ENCODE data around the gene SCGB1D1. TPM values are rescaled to one million over a fixed set of nuclear protein-coding genes. Genes with fewer than 3 reads are reported as not detected.
A peak's percentile ranks its signal among the peaks of the same experiment; 100 is the strongest.

SCGB1D1 gene
- total RNA-seq, 1 donor from 2014 or later: not detected

DNA sequence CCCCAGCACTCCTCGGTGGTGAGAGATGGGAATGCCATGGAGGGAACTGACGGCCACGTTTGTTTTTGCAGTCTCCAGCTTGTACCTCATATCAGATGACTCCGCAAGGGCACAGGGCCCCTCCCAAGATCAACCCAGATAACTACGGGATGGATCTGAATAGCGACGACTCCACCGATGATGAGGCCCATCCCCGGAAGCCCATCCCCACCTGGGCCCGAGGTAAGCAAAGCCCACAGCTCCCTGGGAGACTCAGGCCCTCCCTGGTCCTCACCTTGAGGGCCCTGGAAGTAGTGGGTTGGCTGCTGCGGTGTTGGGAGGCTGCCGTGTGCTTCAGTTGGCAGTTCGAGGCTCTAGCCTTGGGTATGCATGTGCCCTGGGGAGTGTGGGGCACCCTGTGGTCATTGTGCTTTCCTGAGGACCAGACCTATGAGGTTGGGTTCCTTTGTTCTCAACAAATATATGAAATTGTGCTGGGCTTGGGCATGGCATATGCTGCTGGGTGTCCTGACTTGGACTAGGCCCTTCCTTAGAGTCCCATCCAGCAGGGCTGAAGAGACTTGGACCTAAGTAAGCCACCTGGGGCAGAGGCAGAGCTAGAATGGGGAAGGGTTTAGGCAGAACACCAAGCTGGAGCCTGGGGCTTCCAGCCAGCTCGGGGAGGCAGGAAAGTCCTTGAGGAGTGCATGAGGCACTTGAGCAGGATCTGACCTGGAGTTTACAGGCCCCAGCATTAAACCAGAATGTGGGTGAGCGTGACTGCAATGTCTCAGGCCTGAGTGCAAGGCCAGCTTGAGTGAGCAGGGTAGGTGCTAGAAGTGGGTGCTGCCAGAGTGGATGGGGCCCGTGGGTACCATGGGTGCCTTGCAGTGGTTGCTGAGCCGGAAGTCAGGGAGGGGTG is 39.8 kb upstream of the SCGB1D1 start:
- Mint-ChIP-seq H3K36me3 (ENCODE audit: low read depth) (peaks cover 76% of the 10 kb centered on the region), H3K9me3 (no peaks in the 10 kb centered on the region), H3K27me3 (ENCODE audit: low read depth) (no peaks in the 10 kb centered on the region), H3K27ac (no peak overlapping the region), H3K4me1 (ENCODE audit: low read depth) (no peaks in the 10 kb centered on the region), H3K4me3 (ENCODE audit: low read depth) (no peak overlapping the region)
- intact Hi-C loops (cut with micrococcal nuclease): no loop called here
- DNase-seq (ENCODE audit: low spot score): no peak

DNA sequence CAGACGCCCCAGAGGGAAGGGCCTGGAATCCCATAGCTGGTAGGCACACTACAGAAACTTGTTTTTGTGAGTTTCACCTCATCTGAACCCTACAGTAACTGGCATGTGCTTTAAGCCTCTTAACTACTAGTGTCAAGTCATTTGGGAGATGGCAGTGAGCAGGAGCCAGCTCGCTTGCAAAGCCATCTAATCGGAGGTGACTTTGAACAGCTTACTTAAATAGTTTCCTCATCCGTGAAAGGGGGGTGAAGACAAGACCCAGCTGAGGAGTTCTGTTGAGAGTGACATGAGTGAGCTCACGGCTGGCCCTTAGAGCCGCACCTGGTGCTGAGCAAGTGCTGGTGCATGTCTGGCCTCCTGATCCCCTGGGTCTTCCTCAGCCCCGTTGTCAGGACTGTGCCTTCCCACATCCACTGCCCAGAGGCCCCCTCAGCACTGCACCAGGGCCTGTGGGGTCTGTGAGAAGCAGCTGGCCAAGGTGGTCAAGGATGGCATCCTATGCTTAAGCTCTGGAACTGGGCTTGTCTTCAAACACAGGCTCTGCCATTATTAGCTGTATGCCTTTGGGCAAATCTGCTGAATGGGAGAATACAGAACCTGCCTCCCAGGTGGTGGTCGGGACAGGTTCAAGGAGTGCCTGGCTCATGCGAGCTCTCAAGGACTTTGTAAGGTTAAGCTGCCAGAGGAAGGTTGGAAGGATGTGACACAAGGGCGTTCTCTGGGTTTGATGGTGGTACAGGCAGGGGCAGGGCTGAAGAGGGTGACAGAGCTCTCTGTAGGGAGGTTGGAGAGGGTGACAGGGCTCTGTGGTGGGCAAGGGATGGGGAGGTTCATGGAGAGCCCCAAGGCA is 38.9 kb upstream of the SCGB1D1 start:
- Mint-ChIP-seq H3K36me3 (ENCODE audit: low read depth) (peaks cover 71% of the 10 kb centered on the region), H3K27me3 (ENCODE audit: low read depth) (no peaks in the 10 kb centered on the region), H3K4me3 (ENCODE audit: low read depth) (no peak overlapping the region), H3K4me1 (ENCODE audit: low read depth) (no peaks in the 10 kb centered on the region), H3K9me3 (no peaks in the 10 kb centered on the region), H3K27ac (no peak overlapping the region)
- no peak for DNase-seq (ENCODE audit: low spot score)
- intact Hi-C loops (cut with micrococcal nuclease): no loop called here

DNA sequence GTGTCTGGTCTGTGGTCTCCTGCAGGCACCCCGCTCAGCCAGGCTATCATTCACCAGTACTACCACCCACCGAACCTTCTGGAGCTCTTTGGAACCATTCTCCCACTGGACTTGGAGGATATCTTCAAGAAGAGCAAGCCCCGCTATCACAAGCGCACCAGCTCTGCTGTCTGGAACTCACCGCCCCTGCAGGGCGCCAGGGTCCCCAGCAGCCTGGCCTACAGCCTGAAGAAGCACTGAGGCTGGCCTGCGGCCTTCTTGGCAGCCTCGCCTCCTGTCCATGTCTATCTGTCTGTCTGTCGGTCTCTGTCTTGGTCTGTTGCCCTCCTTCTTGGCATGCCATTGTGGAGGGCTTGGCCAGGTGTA is 38.3 kb upstream of the SCGB1D1 start:
- no peaks in the 10 kb centered on the region for H3K4me1 Mint-ChIP-seq (ENCODE audit: low read depth)
- no peak overlapping the region for H3K4me3 Mint-ChIP-seq (ENCODE audit: low read depth)
- H3K27ac Mint-ChIP-seq: no peak overlapping the region
- no peak for DNase-seq (ENCODE audit: low spot score)
- intact Hi-C loops (cut with micrococcal nuclease): no loop called here
- peaks cover 65% of the 10 kb centered on the region for H3K36me3 Mint-ChIP-seq (ENCODE audit: low read depth)
- H3K27me3 Mint-ChIP-seq (ENCODE audit: low read depth): no peaks in the 10 kb centered on the region
- H3K9me3 Mint-ChIP-seq: no peaks in the 10 kb centered on the region

DNA sequence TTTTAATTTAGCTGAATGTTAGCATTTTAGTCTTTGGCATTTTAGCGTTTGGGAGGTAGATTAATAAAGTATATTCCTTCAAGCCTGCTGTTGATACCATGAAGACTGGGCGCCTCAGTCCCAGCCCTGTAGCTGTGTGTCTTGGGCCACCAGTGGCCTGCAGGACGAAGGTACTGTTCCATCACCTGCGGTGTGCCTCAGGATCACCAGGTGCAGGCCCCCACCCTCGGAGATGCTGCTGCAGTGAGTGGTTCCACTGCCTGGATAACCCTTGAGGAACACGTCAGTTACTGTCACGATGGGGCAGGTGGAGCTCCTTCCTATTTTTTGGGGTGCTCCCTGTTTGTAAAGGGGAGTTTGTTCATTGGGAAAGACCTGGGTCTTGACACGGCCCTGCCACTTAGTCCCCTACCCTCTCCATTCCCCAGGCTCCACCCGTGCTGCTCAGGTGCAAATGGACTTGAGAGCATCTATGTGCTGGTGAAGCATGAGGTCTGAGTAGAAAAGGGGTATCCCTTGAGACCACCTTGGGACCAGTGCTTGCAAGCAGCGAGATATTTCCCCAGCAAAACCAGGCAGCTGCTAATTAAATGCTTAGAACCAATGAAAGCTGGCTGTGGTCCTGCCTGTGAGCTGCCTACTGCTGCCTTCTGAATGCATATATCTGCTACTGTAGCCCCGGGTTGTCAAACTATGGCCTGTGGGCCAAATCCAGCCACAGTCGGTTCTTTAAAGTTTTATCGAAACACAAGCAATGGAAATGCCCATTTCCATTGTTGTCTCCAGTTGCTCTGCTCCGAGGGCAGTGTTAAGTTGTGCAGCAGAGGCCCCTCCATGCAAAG is 37.5 kb upstream of the SCGB1D1 start:
- intact Hi-C loops (cut with micrococcal nuclease): no loop called here
- Mint-ChIP-seq H3K27me3 (ENCODE audit: low read depth) (no peaks in the 10 kb centered on the region), H3K4me1 (ENCODE audit: low read depth) (no peaks in the 10 kb centered on the region), H3K27ac (no peak overlapping the region), H3K4me3 (ENCODE audit: low read depth) (no peak overlapping the region), H3K36me3 (ENCODE audit: low read depth) (peaks cover 57% of the 10 kb centered on the region), H3K9me3 (no peaks in the 10 kb centered on the region)
- no peak for DNase-seq (ENCODE audit: low spot score)

DNA sequence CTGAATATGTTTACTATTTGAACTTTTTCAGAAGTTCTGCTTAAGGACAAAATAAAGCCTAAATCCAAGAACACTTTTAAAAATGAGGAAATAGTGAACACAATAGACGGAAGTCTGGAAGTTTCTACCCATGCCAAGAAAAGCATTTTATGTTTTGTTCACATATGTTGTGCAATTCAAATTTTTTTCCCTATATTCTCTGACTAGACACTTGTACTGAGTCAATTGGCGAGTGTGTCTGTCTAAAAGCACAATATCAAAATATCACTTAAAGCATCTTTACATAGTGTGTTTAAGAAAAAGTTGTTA is 37.0 kb upstream of the SCGB1D1 start:
- H3K36me3 Mint-ChIP-seq (ENCODE audit: low read depth): peaks cover 51% of the 10 kb centered on the region
- H3K27me3 Mint-ChIP-seq (ENCODE audit: low read depth): no peaks in the 10 kb centered on the region
- H3K4me3 Mint-ChIP-seq (ENCODE audit: low read depth): no peak overlapping the region
- intact Hi-C loops (cut with micrococcal nuclease): no loop called here
- DNase-seq (ENCODE audit: low spot score): no peak
- H3K9me3 Mint-ChIP-seq: no peaks in the 10 kb centered on the region
- no peaks in the 10 kb centered on the region for H3K4me1 Mint-ChIP-seq (ENCODE audit: low read depth)
- no peak overlapping the region for H3K27ac Mint-ChIP-seq

DNA sequence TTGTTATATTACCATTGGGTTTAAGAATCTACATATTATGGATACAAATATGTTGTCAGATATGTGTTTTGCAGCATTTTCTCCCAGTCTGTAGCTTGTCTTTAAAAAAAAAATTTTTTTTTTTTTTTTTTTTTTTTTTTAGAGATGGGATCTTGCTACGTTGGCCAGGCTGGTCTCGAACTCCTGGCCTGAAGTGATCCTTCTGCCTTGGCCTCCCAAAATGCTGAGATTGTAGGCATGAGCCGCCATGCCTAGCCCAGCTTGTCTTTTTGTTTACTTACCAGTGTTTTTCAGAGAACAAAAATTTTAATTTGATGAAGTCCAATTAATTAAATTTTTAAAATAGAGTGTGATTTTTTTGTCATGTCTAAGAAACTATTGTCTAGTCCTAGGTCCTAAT is 36.4 kb upstream of the SCGB1D1 start:
- H3K27ac Mint-ChIP-seq: no peak overlapping the region
- H3K9me3 Mint-ChIP-seq: no peaks in the 10 kb centered on the region
- no peaks in the 10 kb centered on the region for H3K4me1 Mint-ChIP-seq (ENCODE audit: low read depth)
- intact Hi-C loops (cut with micrococcal nuclease): no loop called here
- H3K4me3 Mint-ChIP-seq (ENCODE audit: low read depth): no peak overlapping the region
- peaks cover 48% of the 10 kb centered on the region for H3K36me3 Mint-ChIP-seq (ENCODE audit: low read depth)
- no peaks in the 10 kb centered on the region for H3K27me3 Mint-ChIP-seq (ENCODE audit: low read depth)
- no peak for DNase-seq (ENCODE audit: low spot score)

DNA sequence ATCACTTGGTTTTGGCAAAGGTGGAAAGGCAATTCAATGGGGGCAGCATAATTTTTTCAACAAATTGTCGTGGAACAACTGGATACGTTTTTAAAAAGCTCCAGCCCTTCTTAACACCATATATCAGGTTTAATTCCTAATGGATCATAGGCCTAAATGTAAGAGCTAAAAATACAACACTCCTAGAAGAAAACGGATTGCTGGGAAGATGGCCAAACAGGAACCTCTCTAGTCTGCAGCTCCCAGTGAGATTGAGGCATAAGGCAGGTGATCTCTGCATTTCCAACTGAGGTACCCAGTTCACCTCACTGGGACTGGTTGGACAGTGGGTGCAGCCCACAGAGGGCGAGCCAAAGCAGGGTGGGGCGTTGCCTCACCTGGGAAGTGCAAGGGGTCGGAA is 32.4 kb upstream of the SCGB1D1 start:
- Mint-ChIP-seq H3K4me1 (ENCODE audit: low read depth) (no peaks in the 10 kb centered on the region), H3K27ac (no peak overlapping the region), H3K9me3 (no peaks in the 10 kb centered on the region), H3K27me3 (ENCODE audit: low read depth) (peaks cover 30% of the 10 kb centered on the region), H3K36me3 (ENCODE audit: low read depth) (peaks cover 18% of the 10 kb centered on the region), H3K4me3 (ENCODE audit: low read depth) (no peak overlapping the region)
- intact Hi-C loops (cut with micrococcal nuclease): no loop called here
- no peak for DNase-seq (ENCODE audit: low spot score)

DNA sequence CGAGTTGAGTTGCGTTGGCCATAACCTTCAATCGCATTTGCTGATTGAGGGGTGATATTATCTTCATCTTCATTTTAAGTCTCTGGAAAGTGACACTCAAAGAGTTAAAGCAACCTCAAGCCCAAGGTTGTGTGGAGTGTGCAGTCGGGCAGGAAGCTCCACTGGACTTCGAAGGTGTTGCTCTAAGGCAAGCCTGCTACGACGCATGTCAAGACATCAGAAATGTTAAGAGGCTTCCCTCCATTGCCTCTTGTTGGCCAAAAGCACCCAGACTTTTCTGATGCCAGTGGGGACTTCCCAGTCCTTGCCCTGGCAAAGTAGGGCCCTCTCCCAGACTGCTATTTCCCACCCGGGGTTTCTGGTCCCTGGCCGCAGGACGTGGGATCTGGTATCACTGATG is 23.6 kb upstream of the SCGB1D1 start:
- no peaks in the 10 kb centered on the region for H3K36me3 Mint-ChIP-seq (ENCODE audit: low read depth)
- DNase-seq (ENCODE audit: low spot score): no peak
- intact Hi-C loops (cut with micrococcal nuclease): no loop called here
- H3K9me3 Mint-ChIP-seq: no peaks in the 10 kb centered on the region
- no peak overlapping the region for H3K4me3 Mint-ChIP-seq (ENCODE audit: low read depth)
- peaks cover 2% of the 10 kb centered on the region for H3K4me1 Mint-ChIP-seq (ENCODE audit: low read depth)
- no peak overlapping the region for H3K27ac Mint-ChIP-seq
- peaks cover 34% of the 10 kb centered on the region for H3K27me3 Mint-ChIP-seq (ENCODE audit: low read depth)

DNA sequence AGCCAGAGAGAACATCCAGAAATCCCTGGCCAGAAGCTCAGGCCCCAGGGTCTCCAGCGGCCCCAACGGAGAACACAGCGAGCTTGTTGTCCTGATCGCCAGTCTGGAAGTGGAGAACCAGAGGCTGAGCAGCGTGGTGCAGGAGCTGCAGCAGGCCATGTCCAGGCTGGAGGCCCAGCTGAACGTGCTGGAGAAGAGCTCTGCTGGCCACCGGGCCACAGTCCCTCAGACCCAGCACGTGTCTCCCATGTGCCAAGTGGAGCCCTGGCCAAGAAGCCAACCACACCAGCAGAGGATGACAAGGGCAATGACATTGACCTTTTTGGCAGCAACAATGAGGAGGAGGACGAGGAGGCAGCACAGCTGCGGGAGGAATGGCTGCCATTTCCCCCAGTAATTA is 20.6 kb upstream of the SCGB1D1 start:
- Mint-ChIP-seq H3K9me3 (no peaks in the 10 kb centered on the region), H3K27ac (no peak overlapping the region), H3K36me3 (ENCODE audit: low read depth) (no peaks in the 10 kb centered on the region), H3K4me1 (ENCODE audit: low read depth) (peaks cover 4% of the 10 kb centered on the region), H3K4me3 (ENCODE audit: low read depth) (no peak overlapping the region), H3K27me3 (ENCODE audit: low read depth) (peaks cover 35% of the 10 kb centered on the region)
- intact Hi-C loops (cut with micrococcal nuclease): no loop called here
- no peak for DNase-seq (ENCODE audit: low spot score)

DNA sequence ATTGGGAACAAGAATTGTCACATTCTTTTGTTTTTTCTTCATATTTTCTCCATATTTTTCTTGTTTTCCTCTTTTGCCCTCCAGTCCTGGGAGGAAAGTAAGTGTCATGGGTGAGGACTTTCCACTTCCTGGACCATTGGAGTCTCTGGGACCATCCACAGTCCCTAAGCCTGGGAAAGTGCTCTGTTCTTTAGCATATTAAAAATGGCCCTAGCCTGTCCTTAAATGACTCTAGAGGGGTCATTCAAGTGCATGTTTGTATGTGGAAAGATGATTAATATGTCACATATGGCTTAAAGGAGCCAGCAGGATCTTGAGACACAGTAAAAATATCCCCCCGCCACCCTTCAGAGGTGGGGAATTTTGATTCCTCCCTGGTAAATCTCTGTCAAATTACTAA is 20.1 kb upstream of the SCGB1D1 start:
- DNase-seq (ENCODE audit: low spot score): no peak
- H3K27ac Mint-ChIP-seq: no peak overlapping the region
- H3K4me1 Mint-ChIP-seq (ENCODE audit: low read depth): peaks cover 4% of the 10 kb centered on the region
- intact Hi-C loops (cut with micrococcal nuclease): loop anchor here (2.0 kb wide), 1 partner anchor 211 kb away; no protein-coding TSS in a partner anchor
- H3K4me3 Mint-ChIP-seq (ENCODE audit: low read depth): no peak overlapping the region
- no peaks in the 10 kb centered on the region for H3K36me3 Mint-ChIP-seq (ENCODE audit: low read depth)
- H3K27me3 Mint-ChIP-seq (ENCODE audit: low read depth): peaks cover 35% of the 10 kb centered on the region
- H3K9me3 Mint-ChIP-seq: no peaks in the 10 kb centered on the region

DNA sequence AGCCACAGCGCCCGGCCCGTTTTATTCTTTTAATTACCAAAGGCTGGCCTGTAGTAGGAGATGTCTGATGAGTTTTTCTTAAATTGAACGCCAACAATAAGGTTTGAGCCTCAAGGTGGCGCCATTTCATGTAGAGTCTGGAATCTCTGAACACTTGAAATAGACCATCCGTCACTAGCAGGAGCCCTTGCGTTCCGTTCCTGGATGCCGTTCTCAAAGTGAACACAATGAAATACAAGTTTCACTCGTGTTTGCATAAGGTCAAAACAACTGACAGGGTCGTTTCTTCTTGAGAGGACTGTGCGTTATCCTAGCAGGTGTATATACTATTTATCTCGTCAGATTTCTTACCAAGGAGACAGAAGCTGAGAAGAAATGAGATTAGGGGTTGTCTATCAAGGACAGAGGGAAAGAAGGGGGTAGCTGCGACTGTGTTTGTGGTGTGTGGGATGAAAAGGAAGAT is 18.7 kb upstream of the SCGB1D1 start:
- H3K36me3 Mint-ChIP-seq (ENCODE audit: low read depth): no peaks in the 10 kb centered on the region
- peaks cover 4% of the 10 kb centered on the region for H3K4me1 Mint-ChIP-seq (ENCODE audit: low read depth)
- DNase-seq (ENCODE audit: low spot score): peak; percentile 64
- no peaks in the 10 kb centered on the region for H3K9me3 Mint-ChIP-seq
- no peak overlapping the region for H3K4me3 Mint-ChIP-seq (ENCODE audit: low read depth)
- H3K27me3 Mint-ChIP-seq (ENCODE audit: low read depth): peaks cover 34% of the 10 kb centered on the region
- intact Hi-C loops (cut with micrococcal nuclease): loop anchor here (1.0 to 2.0 kb wide), 2 partner anchors 140 to 210 kb away; no protein-coding TSS in a partner anchor
- H3K27ac Mint-ChIP-seq: no peak overlapping the region

DNA sequence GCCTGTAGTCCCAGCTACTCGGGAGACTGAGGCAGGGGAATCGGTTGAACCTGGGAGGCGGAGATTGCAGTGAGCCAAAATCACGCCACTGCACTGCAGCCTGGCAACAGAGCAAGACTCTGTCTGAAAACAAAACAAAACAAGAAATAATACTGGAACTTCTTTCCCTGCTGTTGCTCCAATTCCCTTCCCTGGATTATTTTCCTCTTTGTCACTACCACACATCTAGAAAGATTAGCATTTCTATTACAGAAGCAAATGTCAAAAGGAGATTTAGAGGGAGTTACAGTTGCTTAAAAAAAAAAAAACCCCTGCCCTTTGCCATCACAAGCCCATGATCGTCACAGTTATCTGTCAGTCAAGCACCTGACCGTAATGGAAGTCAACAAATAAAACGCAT is 17.7 kb upstream of the SCGB1D1 start:
- H3K4me1 Mint-ChIP-seq (ENCODE audit: low read depth): peaks cover 4% of the 10 kb centered on the region
- no peak overlapping the region for H3K27ac Mint-ChIP-seq
- DNase-seq (ENCODE audit: low spot score): no peak
- no peaks in the 10 kb centered on the region for H3K36me3 Mint-ChIP-seq (ENCODE audit: low read depth)
- H3K9me3 Mint-ChIP-seq: no peaks in the 10 kb centered on the region
- H3K27me3 Mint-ChIP-seq (ENCODE audit: low read depth): peaks cover 37% of the 10 kb centered on the region
- intact Hi-C loops (cut with micrococcal nuclease): no loop called here
- no peak overlapping the region for H3K4me3 Mint-ChIP-seq (ENCODE audit: low read depth)
